Endothelial cell (in vitro differentiated cells): ENCODE measurements around the gene ZNF714. TPM values are rescaled to one million over a fixed set of nuclear protein-coding genes. Genes with fewer than 3 reads are reported as not detected.
"Not testable (repeated sequence)": the region's sequence is repeated elsewhere in the genome, so short reads cannot be mapped to it uniquely, and the experiment has no call there.

ENCODE experiments used
- DNase-seq: peaks from one replicate; pipeline ENCODE4 v3.0.0; 2021; ENCODE audit warnings: low spot score
- H3K27ac Mint-ChIP-seq: one replicate; pipeline ENCODE4 v1.8.0; 2021; ENCODE audit warnings: mixed read lengths, inconsistent platforms; ENCODE audit not compliant: unreplicated experiment
- H3K27me3 Mint-ChIP-seq: one replicate; pipeline ENCODE4 v1.8.0; 2021; ENCODE audit warnings: mild to moderate bottlenecking, moderate library complexity, mixed read lengths, inconsistent platforms; ENCODE audit not compliant: unreplicated experiment
- H3K36me3 Mint-ChIP-seq: one replicate; pipeline ENCODE4 v1.8.0; 2021; ENCODE audit warnings: mild to moderate bottlenecking, low read depth, mixed read lengths, inconsistent platforms; ENCODE audit not compliant: unreplicated experiment
- H3K4me1 Mint-ChIP-seq: one replicate; pipeline ENCODE4 v1.8.0; 2021; ENCODE audit warnings: mild to moderate bottlenecking, mixed read lengths, inconsistent platforms; ENCODE audit not compliant: unreplicated experiment
- H3K4me3 Mint-ChIP-seq: one replicate; pipeline ENCODE4 v1.8.0; 2021; ENCODE audit warnings: mild to moderate bottlenecking, mixed read lengths, inconsistent platforms; ENCODE audit not compliant: unreplicated experiment
- H3K9me3 Mint-ChIP-seq: one replicate; pipeline ENCODE4 v1.8.0; 2021; ENCODE audit warnings: mixed read lengths, inconsistent platforms; ENCODE audit not compliant: unreplicated experiment
- total RNA-seq: library from RNA; stranded (reverse); fragmentation: NEBNext Ultra II Directional; extraction: Animal tissue kit (Norgen Biotek cat#: 25700); gene quantifications from one replicate; pipeline ENCODE4 v1.2.1, GENCODE V29; 2021; ENCODE audit not compliant: unreplicated experiment
- TF ChIP-seq, protein P1 (sequence below): fragments of 200-600 bp; sonication (generic); IDR thresholded peaks from one replicate; pipeline ENCODE4 v1.5.0; 2021; ENCODE audit warnings: antibody characterized with exemption; ENCODE audit not compliant: unreplicated experiment

ZNF714 gene
- total RNA-seq, 1 donor from 2014 or later: 16.8 TPM

DNA sequence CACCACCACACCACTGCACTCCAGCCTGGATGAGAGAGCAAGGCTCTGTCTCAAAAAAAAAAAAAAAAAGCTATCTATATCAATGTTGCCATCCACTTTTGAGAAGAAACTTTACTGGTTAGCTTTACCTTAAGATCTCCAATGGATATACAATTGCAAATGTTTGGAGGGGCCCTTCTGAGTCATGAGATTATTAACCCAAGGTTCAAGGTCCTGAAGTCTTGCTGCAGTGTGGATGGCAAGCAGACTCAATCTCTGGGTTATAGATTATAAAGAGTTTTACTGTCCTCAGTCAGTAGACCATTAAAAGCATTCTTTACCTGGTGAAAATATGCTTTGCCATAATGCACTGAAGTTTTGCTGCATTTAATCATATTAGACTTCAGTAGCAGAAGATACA is 56.1 kb downstream of the ZNF714 start:
- TF ChIP-seq, protein P1, sequence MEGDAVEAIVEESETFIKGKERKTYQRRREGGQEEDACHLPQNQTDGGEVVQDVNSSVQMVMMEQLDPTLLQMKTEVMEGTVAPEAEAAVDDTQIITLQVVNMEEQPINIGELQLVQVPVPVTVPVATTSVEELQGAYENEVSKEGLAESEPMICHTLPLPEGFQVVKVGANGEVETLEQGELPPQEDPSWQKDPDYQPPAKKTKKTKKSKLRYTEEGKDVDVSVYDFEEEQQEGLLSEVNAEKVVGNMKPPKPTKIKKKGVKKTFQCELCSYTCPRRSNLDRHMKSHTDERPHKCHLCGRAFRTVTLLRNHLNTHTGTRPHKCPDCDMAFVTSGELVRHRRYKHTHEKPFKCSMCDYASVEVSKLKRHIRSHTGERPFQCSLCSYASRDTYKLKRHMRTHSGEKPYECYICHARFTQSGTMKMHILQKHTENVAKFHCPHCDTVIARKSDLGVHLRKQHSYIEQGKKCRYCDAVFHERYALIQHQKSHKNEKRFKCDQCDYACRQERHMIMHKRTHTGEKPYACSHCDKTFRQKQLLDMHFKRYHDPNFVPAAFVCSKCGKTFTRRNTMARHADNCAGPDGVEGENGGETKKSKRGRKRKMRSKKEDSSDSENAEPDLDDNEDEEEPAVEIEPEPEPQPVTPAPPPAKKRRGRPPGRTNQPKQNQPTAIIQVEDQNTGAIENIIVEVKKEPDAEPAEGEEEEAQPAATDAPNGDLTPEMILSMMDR: no peak
- Mint-ChIP-seq H3K36me3 (peaks cover 12% of the 10 kb centered on the region), H3K27me3 (peaks cover 6% of the 10 kb centered on the region), H3K4me1 (peaks cover 9% of the 10 kb centered on the region), H3K9me3 (no peaks in the 10 kb centered on the region), H3K27ac (no peak overlapping the region), H3K4me3 (no peak overlapping the region)
- no peak for DNase-seq

DNA sequence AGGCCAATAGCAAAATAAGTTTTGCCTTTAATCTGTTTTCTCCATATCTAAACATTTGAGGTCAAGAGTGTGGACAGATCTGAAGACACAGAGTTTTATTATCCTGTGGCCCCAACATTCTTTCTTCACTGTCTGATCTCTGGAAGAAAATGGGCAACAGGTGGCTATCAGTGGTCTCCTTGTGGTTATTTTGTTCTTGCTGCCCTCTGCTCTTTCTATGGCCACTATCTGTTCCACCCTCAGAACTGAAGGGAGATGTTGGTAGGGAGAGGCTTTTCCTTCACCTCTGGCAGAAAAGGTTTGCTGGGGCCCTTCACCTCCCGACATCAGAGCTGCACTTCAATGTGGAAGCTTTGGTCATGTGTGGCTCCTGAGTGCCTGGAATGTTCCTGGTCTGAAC is 59.0 kb downstream of the ZNF714 start:
- not testable (repeated sequence) for H3K27me3 Mint-ChIP-seq, H3K9me3 Mint-ChIP-seq, H3K4me3 Mint-ChIP-seq, DNase-seq, H3K27ac Mint-ChIP-seq
- peaks cover 16% of the 10 kb centered on the region for H3K36me3 Mint-ChIP-seq
- peaks cover 13% of the 10 kb centered on the region for H3K4me1 Mint-ChIP-seq

DNA sequence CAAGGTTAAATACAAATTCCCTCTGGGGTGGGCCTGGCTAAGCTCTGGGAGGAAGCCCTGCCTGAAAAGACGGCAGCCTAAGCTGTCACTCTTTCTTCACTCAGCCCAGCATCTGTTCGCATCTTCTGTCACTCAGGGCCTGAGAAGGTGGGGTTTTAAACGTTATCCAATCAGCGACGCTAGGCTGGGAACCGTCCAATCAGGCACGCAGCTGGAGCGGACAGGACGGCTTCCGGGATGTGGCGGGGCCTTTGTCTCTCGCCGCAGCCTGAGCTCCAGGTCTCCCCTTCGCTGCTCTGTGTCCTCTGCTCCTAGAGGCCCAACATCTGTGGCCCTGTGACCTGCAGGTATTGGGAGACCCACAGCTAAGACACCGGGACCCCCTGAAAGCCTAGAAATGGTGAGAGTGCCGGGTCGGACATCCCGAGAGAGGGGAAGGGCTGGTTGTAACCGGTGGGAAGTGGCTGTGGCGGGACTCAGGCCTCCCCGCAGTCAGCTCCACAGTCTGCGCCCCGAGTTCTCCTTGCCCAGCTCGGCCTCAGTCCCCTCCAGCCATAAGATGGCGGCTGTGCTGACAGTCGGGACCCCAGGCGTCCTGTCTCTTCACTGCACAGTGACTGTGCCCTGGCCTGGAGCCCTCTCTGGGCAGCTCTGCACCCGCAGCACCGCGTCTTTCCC is 59.9 kb downstream of the ZNF714 start, which contains the start of gene ZNF431:
ZNF431 (plus strand) TSS at position 254 of the 678 bp plus-strand sequence; CDS start at position 398, 144 bp downstream.
- Mint-ChIP-seq H3K27ac (peak within 1 kb of the TSS; percentile 96), H3K27me3 (peaks cover 3% of the 10 kb centered on the region), H3K4me1 (peaks cover 13% of the 10 kb centered on the region), H3K36me3 (peaks cover 23% of the 10 kb centered on the region), H3K4me3 (peak within 1 kb of the TSS; percentile 99), H3K9me3 (no peaks in the 10 kb centered on the region)
- DNase-seq: peak; percentile 83
- TF ChIP-seq, protein P1: no peak

DNA sequence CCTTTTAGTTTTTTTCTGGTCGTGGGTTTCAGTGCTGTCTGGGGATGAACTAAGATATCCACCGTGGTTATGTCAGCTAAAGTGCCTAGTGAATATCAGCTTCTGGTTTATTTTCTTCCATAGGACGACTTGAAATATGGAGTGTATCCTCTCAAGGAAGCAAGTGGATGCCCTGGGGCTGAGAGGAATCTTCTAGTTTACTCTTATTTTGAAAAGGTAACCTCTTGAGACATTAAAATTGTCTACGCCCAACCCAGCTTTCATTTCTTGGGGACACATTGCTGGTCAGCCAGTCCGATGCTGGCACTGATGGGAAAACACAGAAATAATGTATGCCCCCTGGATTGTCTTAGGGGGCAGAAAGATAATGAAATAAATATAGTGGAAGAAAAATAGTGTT is 61.4 kb downstream of the ZNF714 start:
- H3K27ac Mint-ChIP-seq: no peak overlapping the region
- H3K36me3 Mint-ChIP-seq: peaks cover 35% of the 10 kb centered on the region
- H3K9me3 Mint-ChIP-seq: no peaks in the 10 kb centered on the region
- no peak overlapping the region for H3K4me3 Mint-ChIP-seq
- H3K27me3 Mint-ChIP-seq: peaks cover 3% of the 10 kb centered on the region
- no peak for DNase-seq
- TF ChIP-seq, protein P1: no peak
- peaks cover 13% of the 10 kb centered on the region for H3K4me1 Mint-ChIP-seq

DNA sequence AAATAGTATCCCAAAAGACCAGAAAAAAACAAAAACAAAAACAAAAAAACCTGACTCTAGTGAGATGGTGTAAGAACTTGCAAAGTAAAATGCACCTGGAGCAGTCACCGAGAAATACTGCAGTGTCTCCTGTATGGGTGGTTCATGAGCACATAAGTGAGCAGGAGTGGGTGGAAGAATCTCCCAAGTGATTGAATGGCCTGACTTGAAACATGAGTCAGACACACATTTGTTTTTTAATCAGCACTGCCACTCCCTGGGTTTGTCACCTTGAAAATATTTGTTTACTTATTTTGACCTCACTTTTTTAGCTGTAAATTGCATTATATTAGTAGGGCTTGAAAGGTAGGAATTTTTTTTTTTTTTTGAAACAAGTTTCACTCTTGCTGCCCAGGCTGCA is 61.9 kb downstream of the ZNF714 start:
- no peaks in the 10 kb centered on the region for H3K9me3 Mint-ChIP-seq
- DNase-seq: no peak
- peaks cover 3% of the 10 kb centered on the region for H3K27me3 Mint-ChIP-seq
- no peak overlapping the region for H3K27ac Mint-ChIP-seq
- H3K4me3 Mint-ChIP-seq: no peak overlapping the region
- TF ChIP-seq, protein P1: no peak
- H3K4me1 Mint-ChIP-seq: peaks cover 13% of the 10 kb centered on the region
- peaks cover 39% of the 10 kb centered on the region for H3K36me3 Mint-ChIP-seq
